Vagina (tissue), 2 donors: ENCODE measurements around the gene ALLC. TPM values are rescaled to one million over a fixed set of nuclear protein-coding genes. Genes with fewer than 3 reads are reported as not detected.

Experiments used
- DNase-seq, 2 donors: peaks; one replicate each; pipeline ENCODE4 v3.0.0-alpha.2; 2017; ENCODE audit errors: extremely low spot score in 2 of 2
- H3K27ac ChIP-seq: fragments of 200-600 bp; sonication (generic); one replicate; pipeline ENCODE4 v1.5.1; 2019
- H3K27me3 ChIP-seq: fragments of 200-600 bp; sonication (generic); one replicate; pipeline ENCODE4 v1.5.1; 2019
- H3K36me3 ChIP-seq, 2 donors: fragments of 200-600 bp; sonication (generic); one replicate each; pipeline ENCODE4 v1.5.1; 2017 to 2019
- H3K4me1 ChIP-seq: fragments of 200-600 bp; sonication (generic); one replicate; pipeline ENCODE4 v1.5.1; 2019
- H3K4me3 ChIP-seq, 2 donors: fragments of 200-600 bp; sonication (generic); 1 replicate in 1 of 2; 2 replicates in 1 of 2; pipeline ENCODE4 v1.5.1; 2016 to 2019
- H3K9me3 ChIP-seq: fragments of 200-600 bp; sonication (generic); one replicate; pipeline ENCODE4 v1.5.1; 2019
- CTCF ChIP-seq, 3 experiments: fragments of 450-650 bp in 2 of 3; fragments of 200-600 bp in 1 of 3; sonication (generic) in 1 of 3; IDR thresholded peaks; one replicate each; pipeline ENCODE4 v1.5.1; 2017 to 2019; ENCODE audit warnings: antibody characterized with exemption in 3 of 3, mild to moderate bottlenecking in 2 of 3, moderate library complexity in 2 of 3
- POLR2A ChIP-seq, 2 donors: fragments of 450-650 bp; IDR thresholded peaks; one replicate each; pipeline ENCODE4 v1.6.1; 2017; ENCODE audit warnings: antibody characterized with exemption in 2 of 2, mild to moderate bottlenecking in 2 of 2, moderate library complexity in 2 of 2
- POLR2AphosphoS5 ChIP-seq, 2 donors: sonication (generic); formaldehyde crosslinking; IDR thresholded peaks; one replicate each; pipeline ENCODE4 v1.9.0; 2017; ENCODE audit warnings: antibody characterized with exemption in 2 of 2, mild to moderate bottlenecking in 2 of 2, low read depth in 1 of 2; ENCODE audit not compliant: insufficient read depth in 1 of 2
- intact Hi-C: fragments of 100-400 bp; cut with DNase I; formaldehyde crosslinking; loops from one replicate; pipeline ENCODE4 v1.15.1; 2023
- small RNA-seq: library from RNA; depleted of rRNA; stranded (forward); fragments of <200 nt; gene quantifications from one replicate; pipeline ENCODE3, GENCODE V24; 2016
- total RNA-seq: library from RNA; depleted of rRNA; stranded (reverse); fragments of >200 nt; gene quantifications from one replicate; pipeline ENCODE4 v1.2.3, GENCODE V29; 2016

The ALLC gene
- total RNA-seq, 1 donor from 2014 or later: not detected

- no peak overlapping the region for H3K27ac ChIP-seq
Measured at GRCh38 chr2:3751806-3752205, 93.8 kb downstream of the ALLC start.

More at GRCh38 chr2:3751806-3752205, 93.8 kb downstream of the ALLC start:
- no peaks in the 10 kb centered on the region for H3K36me3 ChIP-seq
- no peaks in the 10 kb centered on the region for H3K9me3 ChIP-seq
- H3K4me3 ChIP-seq: no peak overlapping the region
- DNase-seq: no peak
- no peaks in the 10 kb centered on the region for H3K27me3 ChIP-seq
- H3K4me1 ChIP-seq: no peaks in the 10 kb centered on the region
- TF ChIP-seq CTCF (IDR thresholded peaks at IDR 0.05) (no peak), POLR2A (IDR thresholded peaks at IDR 0.05) (no peak), POLR2AphosphoS5 (IDR thresholded peaks at IDR 0.05; ENCODE audit: insufficient read depth in 1 of 2, low read depth in 1 of 2) (no peak)
- intact Hi-C loops: no loop called here

Small RNA genes lying within 50 kb of the gene (small RNA-seq; reads per million reads assigned to genes)
- gene TMSB4XP2: not detected

Other genes starting within 250 kb of the ALLC start
- gene ADI1, start 138.7 kb upstream of the ALLC start, total RNA-seq: 26.3 TPM
- gene RNASEH1, start 99.9 kb upstream of the ALLC start, total RNA-seq: 17.2 TPM
- 2,989 TPM for gene RPS7, start 82.9 kb upstream of the ALLC start, total RNA-seq
- not detected for gene COLEC11, start 63.1 kb upstream of the ALLC start, total RNA-seq
- not detected for gene DCDC2C, start 45.4 kb downstream of the ALLC start, total RNA-seq